ENCODE measurements around the gene PATJ. TPM values are rescaled to one million over a fixed set of nuclear protein-coding genes. Genes with fewer than 3 reads are reported as not detected.

The PATJ gene
- total and polyA plus RNA-seq, 2 of the 13 experiments (the other 11 are each of a cell fraction or from before 2014, with no cell fraction given) = 6.2 to 16.8 TPM

DNA sequence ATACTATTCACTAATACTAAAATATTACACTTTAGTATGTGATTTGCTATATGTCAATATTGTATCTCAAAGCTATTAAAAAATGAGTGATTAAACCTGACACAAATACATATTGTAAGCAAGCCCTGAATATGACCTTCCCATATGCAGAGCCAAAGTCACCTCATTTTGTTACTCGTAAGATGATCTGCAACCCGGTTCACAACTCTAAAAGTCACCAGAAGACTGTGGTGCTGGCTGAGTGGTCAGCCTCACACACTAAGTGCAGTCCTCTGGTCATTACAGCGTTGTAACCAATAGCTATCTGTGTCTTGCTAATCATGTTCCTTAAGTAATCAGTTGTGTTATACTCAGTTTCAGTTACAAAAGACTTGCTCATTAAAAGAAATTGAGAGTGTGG, 254.8 kb downstream of the PATJ start:
- Histone ChIP-seq H3K79me2 (ENCODE audit: insufficient read depth, low read length) (no peaks in the 10 kb centered on the region), H3K9me3 (ENCODE audit: low read length) (no peaks in the 10 kb centered on the region), H3K4me3 (replicated peaks in 1 of 3; ENCODE audit: insufficient read depth in 1 of 3, low read depth in 2 of 3, low read length in 3 of 3) (no peak overlapping the region), H2AFZ (ENCODE audit: low read length) (no peak overlapping the region), H3K27me3 (ENCODE audit: control insufficient read depth in 1 of 2, insufficient read depth in 2 of 2, low read length in 2 of 2) (no peaks in the 10 kb centered on the region), H3K27ac (ENCODE audit: extremely low read length, insufficient read depth, low read length) (no peak overlapping the region), H3K4me1 (ENCODE audit: insufficient read depth, low read length) (no peaks in the 10 kb centered on the region), H3K9ac (ENCODE audit: insufficient read depth, low read depth, low read length) (no peak overlapping the region), H4K20me1 (ENCODE audit: insufficient read depth, low read length) (no peaks in the 10 kb centered on the region), H3K36me3 (replicated peaks in 1 of 2; ENCODE audit: control insufficient read depth in 1 of 2, insufficient read depth in 2 of 2, low read length in 2 of 2) (no peaks in the 10 kb centered on the region), H3K4me2 (ENCODE audit: low read depth, low read length) (no peak overlapping the region)
- intact Hi-C loops (cut with micrococcal nuclease; ENCODE audit: unreplicated experiment) = no loop called here
- BruUV-seq (replicated peaks) = no TSS peak
- FAIRE-seq (no peak), ATAC-seq (no peak), DNase-seq (ENCODE audit: low spot score) (no peak)
- ChIA-PET CTCF (ENCODE audit: low intra/inter-chr PET ratio, low total read pairs) (no interaction called here), POLR2A (no interaction called here)
- 93% methylated on average over 3 of the region's 3 CpGs for WGBS (ENCODE audit: low lambda C conversion rate)
- in situ Hi-C loops (cut with HindIII; ENCODE audit: extremely low pct_ligation_motif_present, low pct_unique_long_range_greater_than_20kb) = no loop called here
- TF ChIP-seq ZNF512 (CRISPR knock-in tag; IDR thresholded peaks at IDR 0.05) = no peak
- TF ChIP-seq ZUFSP (CRISPR knock-in tag; IDR thresholded peaks at IDR 0.05; ENCODE audit: borderline replicate concordance) = no peak
- TF ChIP-seq ZBTB37 (CRISPR knock-in tag; IDR thresholded peaks at IDR 0.05) = no peak
- no peak for TF ChIP-seq ZSCAN31 (CRISPR knock-in tag; IDR thresholded peaks at IDR 0.05; ENCODE audit: low read depth)
- TF ChIP-seq ZNF251 (CRISPR knock-in tag; IDR thresholded peaks at IDR 0.05) = no peak
- TF ChIP-seq HNF4A (CRISPR knock-in tag; IDR thresholded peaks at IDR 0.05) = no peak
- TF ChIP-seq BCL6 (CRISPR knock-in tag; IDR thresholded peaks at IDR 0.05) = no peak
- TF ChIP-seq ZNF563 (CRISPR knock-in tag; IDR thresholded peaks at IDR 0.05) = no peak
- TF ChIP-seq ZNF556 (CRISPR knock-in tag; IDR thresholded peaks at IDR 0.05; ENCODE audit: borderline replicate concordance) = no peak
- TF ChIP-seq ZNF576 (CRISPR knock-in tag; IDR thresholded peaks at IDR 0.05) = no peak
- TF ChIP-seq ZNF572 (CRISPR knock-in tag; IDR thresholded peaks at IDR 0.05) = no peak
- no peak for TF ChIP-seq SRSF4 (IDR thresholded peaks at IDR 0.05; ENCODE audit: low read depth, low read length, poor library complexity, severe bottlenecking)
- no peak for TF ChIP-seq ZNF577 (CRISPR knock-in tag; IDR thresholded peaks at IDR 0.05; ENCODE audit: borderline replicate concordance, low read depth)
- TF ChIP-seq KAT2B (IDR thresholded peaks at IDR 0.05; ENCODE audit: borderline replicate concordance, low read depth, low read length) = no peak
